Left renal cortex interstitium (tissue), 4 donors: ENCODE data around the gene PACC1. TPM values are rescaled to one million over a fixed set of nuclear protein-coding genes. Genes with fewer than 3 reads are reported as not detected.
"Not testable (repeated sequence)": the region's sequence is repeated elsewhere in the genome, so short reads cannot be mapped to it uniquely, and the experiment has no call there.

ENCODE experiments used
- DNase-seq, 4 donors: peaks; one replicate each; pipeline ENCODE4 v3.0.0-alpha.2; 2013; ENCODE audit warnings: low read depth in 4 of 4, low spot score in 2 of 4, missing footprints in 1 of 4
- polyA plus RNA-seq, 4 donors: library from polyadenylated mRNA; unstranded; fragments of 120-200 nt; gene quantifications; one replicate each; pipeline ENCODE4 v1.2.1, GENCODE V29; 2013; ENCODE audit not compliant: insufficient read length in 4 of 4

Gene PACC1
- polyA plus RNA-seq, 4 donors: 11.5 to 15.9 (median 13.2) TPM

DNA sequence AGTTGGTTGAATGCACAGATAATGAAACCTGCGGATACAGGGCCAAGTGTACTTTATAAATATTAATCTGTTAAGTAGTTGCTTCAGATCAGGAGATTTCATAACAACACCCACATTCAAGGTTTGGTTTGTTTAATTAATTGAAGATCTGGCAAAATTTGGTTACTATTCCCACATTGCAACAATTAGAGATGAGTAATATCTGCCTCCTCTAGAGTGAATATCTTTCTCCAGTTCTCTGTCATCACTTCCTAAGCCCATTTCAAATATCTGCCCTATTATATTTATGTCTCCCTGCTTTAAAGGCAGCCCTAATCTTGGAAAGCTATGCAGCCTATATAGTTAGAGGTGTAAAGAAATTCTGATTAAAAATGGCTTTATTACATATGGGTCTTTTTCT is 68.1 kb downstream of the PACC1 start:
- DNase-seq: no peak

DNA sequence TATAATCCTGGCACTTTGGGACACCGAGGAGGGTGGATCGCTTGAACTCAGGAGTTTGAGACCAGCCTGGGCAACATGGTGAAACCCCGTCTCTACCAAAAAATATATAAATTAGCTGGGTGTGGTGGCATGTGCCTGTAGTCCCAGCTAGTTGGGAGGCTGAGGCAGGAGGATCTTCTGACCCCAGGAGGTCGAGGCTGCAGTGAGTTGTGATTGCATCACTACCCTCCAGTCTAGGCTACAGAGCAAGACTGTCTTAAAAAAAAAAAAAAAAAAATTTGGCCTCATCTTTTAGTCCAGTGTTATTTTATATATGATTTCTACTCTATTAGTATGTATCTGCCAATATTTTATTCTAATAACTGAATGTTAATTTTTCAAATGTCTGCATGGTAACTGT is 69.8 kb downstream of the PACC1 start:
- no peak for DNase-seq

DNA sequence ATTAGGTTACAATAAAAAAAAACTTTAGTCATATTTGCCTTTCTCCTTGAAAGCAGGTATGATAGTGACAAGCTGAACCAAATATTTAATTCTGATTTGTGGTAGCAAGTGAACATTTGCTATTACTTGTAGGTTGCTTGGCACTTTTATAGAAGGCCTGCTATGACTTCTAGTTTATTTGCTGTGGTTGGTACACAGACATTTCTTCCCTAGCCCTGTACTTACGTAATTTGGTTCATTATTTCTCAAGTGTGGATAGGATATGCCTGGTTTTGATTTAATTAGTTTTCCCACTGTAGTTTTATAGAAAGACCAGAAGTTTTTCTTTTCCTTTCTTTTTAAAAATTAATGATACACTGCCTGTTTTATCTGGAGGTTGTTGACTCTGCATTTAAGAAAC is 73.6 kb downstream of the PACC1 start:
- DNase-seq: no peak

DNA sequence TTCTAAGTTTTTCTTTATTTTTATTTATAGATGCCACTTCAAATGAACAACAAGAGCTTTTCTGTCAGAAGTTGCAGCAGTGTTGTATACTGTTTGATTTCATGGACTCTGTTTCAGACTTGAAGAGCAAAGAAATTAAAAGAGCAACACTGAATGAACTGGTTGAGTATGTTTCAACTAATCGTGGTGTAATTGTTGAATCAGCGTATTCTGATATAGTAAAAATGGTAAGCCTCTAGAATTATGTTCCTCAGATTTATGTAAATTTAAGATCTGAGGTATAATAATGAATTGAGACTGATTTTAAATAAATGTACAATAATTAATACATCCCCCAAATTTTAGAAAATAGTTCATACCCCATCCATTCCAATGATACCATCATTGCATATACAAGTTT is 85.6 kb downstream of the PACC1 start:
- no peak for DNase-seq

DNA sequence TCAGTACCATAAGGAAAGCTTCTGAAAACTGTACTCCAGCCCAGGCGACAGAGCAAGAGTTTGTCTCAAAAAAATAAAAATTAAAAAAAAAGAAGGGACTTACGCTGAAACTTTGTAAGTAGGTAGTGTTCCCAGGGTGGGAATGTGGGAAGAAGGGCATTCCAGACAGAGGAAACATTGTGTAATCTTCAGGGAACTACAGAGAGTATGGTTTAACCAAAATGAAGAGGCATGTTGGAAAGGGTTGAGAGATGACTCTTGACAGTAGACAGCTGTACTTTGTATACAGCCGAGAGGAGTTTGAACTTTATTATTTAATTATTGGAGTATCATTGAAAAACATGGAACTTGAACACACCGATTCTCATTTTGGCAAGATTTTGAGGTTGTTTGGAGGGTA is 86.4 kb downstream of the PACC1 start:
- no peak for DNase-seq

DNA sequence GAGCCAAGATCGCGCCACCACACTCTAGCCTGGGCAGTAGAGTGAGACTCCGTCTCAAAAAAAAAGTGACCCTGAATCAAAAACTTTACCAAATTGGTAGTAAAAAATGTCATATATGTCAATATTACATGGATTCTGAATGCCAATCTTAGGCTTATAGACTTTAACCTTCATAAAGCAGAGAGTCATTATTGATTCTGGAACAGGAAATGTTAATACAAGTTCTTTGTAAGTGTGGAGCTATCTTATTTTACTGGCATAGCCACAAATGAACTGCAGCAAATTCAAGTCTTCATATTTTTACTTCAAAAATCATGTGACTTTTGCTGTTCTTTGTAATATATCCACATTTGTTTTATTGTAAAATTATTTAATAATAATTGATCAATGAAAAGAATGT is 88.1 kb downstream of the PACC1 start:
- no peak for DNase-seq

DNA sequence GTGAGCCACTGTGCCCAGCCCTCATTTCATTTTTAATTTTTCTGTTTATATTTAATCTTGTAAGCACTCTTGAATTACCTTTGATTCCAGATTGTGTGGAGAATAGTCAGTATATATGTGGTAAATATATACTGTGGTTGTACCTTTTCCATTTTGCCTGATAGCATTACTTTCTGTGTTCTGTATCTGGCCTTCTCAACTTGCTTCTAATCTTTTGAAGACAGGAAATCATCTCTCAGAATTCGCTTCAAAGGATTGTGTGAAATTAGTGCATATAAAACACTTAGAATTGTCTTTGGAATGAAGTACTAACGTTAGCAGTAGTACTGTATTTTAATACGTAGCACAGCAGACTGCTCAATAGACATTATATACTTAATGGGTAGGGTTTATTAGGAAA is 91.6 kb downstream of the PACC1 start:
- DNase-seq: no peak

DNA sequence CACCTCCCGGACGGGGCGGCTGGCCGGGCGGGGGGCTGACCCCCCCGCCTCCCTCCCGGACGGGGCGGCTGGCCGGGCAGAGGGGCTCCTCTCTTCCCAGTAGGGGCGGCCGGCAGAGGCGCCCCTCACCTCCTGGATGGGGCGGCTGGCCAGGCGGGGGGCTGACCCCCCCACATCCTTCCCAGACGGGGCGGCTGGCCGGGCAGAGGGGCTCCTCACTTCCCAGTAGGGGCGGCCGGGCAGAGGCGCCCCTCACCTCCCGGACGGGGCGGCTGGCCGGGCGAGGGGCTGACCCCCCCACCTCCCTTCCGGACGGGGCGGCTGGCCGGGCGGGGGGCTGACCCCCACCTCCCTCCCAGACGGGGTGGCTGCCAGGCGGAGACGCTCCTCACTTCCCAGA is 93.7 kb downstream of the PACC1 start:
- DNase-seq: not testable (repeated sequence)

DNA sequence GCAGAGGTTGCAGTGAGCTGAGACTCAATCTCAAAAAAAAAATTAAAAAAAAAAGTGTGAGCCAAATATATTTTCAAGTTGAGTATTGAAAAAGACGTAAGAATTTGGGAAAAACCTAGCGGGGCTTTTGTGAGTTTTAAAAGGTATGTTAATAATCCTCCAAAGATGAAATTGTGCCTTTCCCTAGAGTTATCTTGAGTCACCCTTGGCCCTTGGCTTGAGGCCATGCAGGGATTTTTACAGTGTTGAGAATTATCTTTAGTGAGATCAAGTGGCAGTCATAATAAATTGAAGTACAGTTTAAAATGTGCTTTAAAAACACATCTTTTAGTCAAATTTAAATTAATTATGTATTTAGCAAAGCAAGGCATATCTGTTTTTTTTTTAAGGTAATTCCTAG is 96.8 kb downstream of the PACC1 start:
- DNase-seq: no peak

DNA sequence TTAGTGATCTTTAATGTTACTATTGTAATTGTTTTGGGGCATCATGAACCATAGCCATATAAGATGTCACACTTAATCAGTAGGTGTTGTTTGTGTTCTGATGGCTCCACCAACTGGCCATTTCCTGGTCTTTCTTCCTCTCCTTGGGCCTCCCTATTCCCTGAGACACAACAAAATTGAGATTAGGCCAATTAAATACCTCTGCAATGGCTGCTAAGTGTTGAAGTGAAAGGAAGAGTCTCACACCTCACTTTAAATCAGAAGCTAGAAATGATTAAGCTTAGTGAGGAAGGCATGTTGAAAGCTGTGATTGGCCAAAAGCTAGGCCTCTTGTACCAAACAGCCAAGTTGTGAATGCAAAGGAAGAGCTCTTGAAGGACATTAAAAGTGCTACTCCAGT is 98.8 kb downstream of the PACC1 start:
- no peak for DNase-seq

DNA sequence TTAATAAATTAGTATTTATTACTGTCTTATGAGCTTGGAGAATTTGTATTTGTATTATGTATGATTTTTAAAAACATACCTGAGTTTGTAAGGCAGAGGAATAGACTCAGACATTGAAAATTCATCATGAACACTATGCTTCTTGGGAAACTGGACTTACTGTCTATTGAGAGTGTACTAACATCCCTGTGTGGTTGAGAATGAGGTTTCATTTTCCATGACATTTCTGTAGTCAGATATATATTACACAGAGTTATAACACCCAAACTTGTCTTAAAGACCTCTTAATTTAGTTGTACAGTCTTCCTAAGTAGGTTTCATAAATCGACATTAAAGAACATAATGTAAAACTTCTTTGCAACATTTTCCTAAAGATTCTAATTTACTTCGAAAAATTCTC is 99.5 kb downstream of the PACC1 start:
- no peak for DNase-seq

Other genes with a start within 250 kb of the PACC1 start
- 10 to 100 TPM; 30.6 to 40.2 (median 33.4) TPM for gene PPP2R5A, start 129.5 kb downstream of the PACC1 start, polyA plus RNA-seq
- gene NENF, start 18.0 kb upstream of the PACC1 start, polyA plus RNA-seq: 10 to 100 TPM; 29.9 to 57.4 (median 41.5) TPM
- gene ATF3, start 193.9 kb upstream of the PACC1 start, polyA plus RNA-seq: 10 to 100 TPM in 3 of 4 donors, 1 to 10 TPM in 1; 7.8 to 46.3 (median 11.6) TPM